GM23338 (cell line): Measurements from ENCODE around the gene UAP1. TPM values are rescaled to one million over a fixed set of nuclear protein-coding genes. Genes with fewer than 3 reads are reported as not detected.

Experiments used
- ATAC-seq: fragments of 200-7000 bp; cut with Tn5 transposase; 3 replicates; pipeline ENCODE4 v1.9.1; 2020
- DNase-seq: peaks from one replicate; pipeline ENCODE4 v3.0.0-alpha.2; 2015; ENCODE audit warnings: low spot score
- H2AFZ ChIP-seq: fragments of 200-600 bp; sonication (generic); 2 replicates; pipeline ENCODE4 v1.8.0; 2016; ENCODE audit warnings: antibody characterized with exemption, mild to moderate bottlenecking, moderate library complexity
- H3F3A ChIP-seq: fragments of 200-600 bp; sonication (generic); replicated peaks from 2 replicates; pipeline ENCODE4 v1.8.0; 2017; ENCODE audit warnings: antibody characterized with exemption, mixed run types, low read depth
- H3K27ac ChIP-seq: fragments of 200-600 bp; sonication (generic); 2 replicates; pipeline ENCODE4 v1.6.1; 2016; ENCODE audit warnings: low read depth
- H3K27me3 ChIP-seq: fragments of 200-600 bp; sonication (generic); 2 replicates; pipeline ENCODE4 v1.8.0; 2016; ENCODE audit warnings: mild to moderate bottlenecking, mixed run types, moderate library complexity; ENCODE audit not compliant: insufficient read depth
- H3K36me3 ChIP-seq: fragments of 200-600 bp; sonication (generic); 2 replicates; pipeline ENCODE4 v1.8.0; 2016; ENCODE audit warnings: mild to moderate bottlenecking; ENCODE audit not compliant: insufficient read depth
- H3K4me1 ChIP-seq: fragments of 200-600 bp; sonication (generic); 2 replicates; pipeline ENCODE4 v1.8.0; 2016; ENCODE audit warnings: mild to moderate bottlenecking, moderate library complexity; ENCODE audit not compliant: insufficient read depth
- H3K4me2 ChIP-seq: fragments of 200-600 bp; sonication (generic); 2 replicates; pipeline ENCODE4 v1.7.1; 2017; ENCODE audit warnings: mixed run types
- H3K4me3 ChIP-seq: fragments of 200-600 bp; sonication (generic); 2 replicates; pipeline ENCODE4 v1.6.1; 2016; ENCODE audit warnings: mixed run types
- H3K79me2 ChIP-seq: fragments of 200-600 bp; sonication (generic); replicated peaks from 2 replicates; pipeline ENCODE4 v1.8.0; 2017; ENCODE audit warnings: mild to moderate bottlenecking; ENCODE audit not compliant: insufficient read depth
- H3K9me2 ChIP-seq: fragments of 200-600 bp; sonication (generic); 2 replicates; pipeline ENCODE4 v1.8.0; 2017; ENCODE audit not compliant: insufficient read depth
- H4K20me1 ChIP-seq: fragments of 200-600 bp; sonication (generic); replicated peaks from 2 replicates; pipeline ENCODE4 v1.8.0; 2017; ENCODE audit warnings: mild to moderate bottlenecking; ENCODE audit not compliant: insufficient read depth
- H3K27ac Mint-ChIP-seq: 2 replicates; pipeline ENCODE4 v1.8.0; 2020; ENCODE audit warnings: inconsistent platforms, mild to moderate bottlenecking, moderate library complexity, mixed read lengths
- H3K27me3 Mint-ChIP-seq: 3 replicates; pipeline ENCODE4 v1.8.0; 2022; ENCODE audit warnings: low read depth, mild to moderate bottlenecking, moderate library complexity, mixed read lengths, inconsistent platforms; ENCODE audit not compliant: insufficient read depth, poor library complexity
- H3K36me3 Mint-ChIP-seq: 3 replicates; pipeline ENCODE4 v1.8.0; 2021; ENCODE audit warnings: low read depth, mild to moderate bottlenecking, inconsistent platforms, moderate library complexity, mixed read lengths
- H3K4me1 Mint-ChIP-seq: 3 replicates; pipeline ENCODE4 v1.8.0; 2020; ENCODE audit warnings: mild to moderate bottlenecking, inconsistent platforms, mixed read lengths
- H3K4me3 Mint-ChIP-seq: 3 replicates; pipeline ENCODE4 v1.8.0; 2021; ENCODE audit warnings: moderate library complexity, mild to moderate bottlenecking, inconsistent platforms, mixed read lengths
- H3K9me3 Mint-ChIP-seq: 3 replicates; pipeline ENCODE4 v1.8.0; 2020; ENCODE audit warnings: moderate library complexity, mild to moderate bottlenecking, inconsistent platforms, mixed read lengths
- CREB1 ChIP-seq: fragments of 250-450 bp; sonication (Bioruptor Pico); IDR thresholded peaks from 2 replicates; pipeline ENCODE4 v1.5.0; 2020; ENCODE audit warnings: low read depth, mild to moderate bottlenecking, moderate library complexity
- EZH2 ChIP-seq: fragments of 200-600 bp; sonication (generic); IDR thresholded peaks from one replicate; pipeline ENCODE4 v1.8.0; 2017; ENCODE audit warnings: antibody characterized with exemption, mild to moderate bottlenecking, low read depth; ENCODE audit not compliant: unreplicated experiment
- EZH2phosphoT487 ChIP-seq: fragments of 200-600 bp; sonication (generic); IDR thresholded peaks from one replicate; pipeline ENCODE4 v1.8.1; 2018; ENCODE audit warnings: antibody characterized with exemption; ENCODE audit not compliant: unreplicated experiment
- JUNB ChIP-seq: IDR thresholded peaks from one replicate; pipeline ENCODE4 v1.6.1; 2016; ENCODE audit warnings: antibody characterized with exemption; ENCODE audit not compliant: unreplicated experiment
- NANOG ChIP-seq: IDR thresholded peaks from 2 replicates; pipeline ENCODE4 v1.6.1; 2016; ENCODE audit warnings: antibody characterized with exemption, borderline replicate concordance
- POLR2AphosphoS5 ChIP-seq: IDR thresholded peaks from 2 replicates; pipeline ENCODE4 v1.6.1; 2016; ENCODE audit warnings: antibody characterized with exemption, low read depth
- STAT1 ChIP-seq: IDR thresholded peaks from one replicate; pipeline ENCODE4 v1.6.1; 2016; ENCODE audit warnings: antibody characterized with exemption; ENCODE audit not compliant: unreplicated experiment
- ZNF114 ChIP-seq: fragments of 250-450 bp; sonication (Bioruptor Pico); IDR thresholded peaks from 2 replicates; pipeline ENCODE4 v1.5.0; 2020; ENCODE audit warnings: mild to moderate bottlenecking, moderate library complexity
- ZNF331 ChIP-seq: fragments of 250-450 bp; sonication (Bioruptor Pico); IDR thresholded peaks from 2 replicates; pipeline ENCODE4 v1.5.0; 2020; ENCODE audit warnings: low read depth, mild to moderate bottlenecking, moderate library complexity
- ZNF462 ChIP-seq: fragments of 250-450 bp; sonication (Bioruptor Pico); IDR thresholded peaks from 2 replicates; pipeline ENCODE4 v1.5.0; 2020; ENCODE audit warnings: mild to moderate bottlenecking, moderate library complexity
- polyA plus RNA-seq: library from polyadenylated mRNA; unstranded; fragments of >200 nt; fragmentation: Nextera tagmentation; extraction: Ambion mirVana; gene quantifications from 2 replicates; pipeline ENCODE4 v1.2.1, GENCODE V29; 2016
- total RNA-seq: library from RNA; depleted of rRNA; stranded (reverse); fragments of >200 nt; shearing (Covaris generic); gene quantifications from 2 replicates; pipeline ENCODE4 v1.2.3, GENCODE V29; 2014
- TF ChIP-seq, protein P1 (sequence below): IDR thresholded peaks from 2 replicates; pipeline ENCODE4 v1.6.1; 2016; ENCODE audit warnings: antibody characterized with exemption
- TF ChIP-seq, protein P2 (sequence below): IDR thresholded peaks from one replicate; pipeline ENCODE4 v1.6.1; 2018; ENCODE audit warnings: antibody characterized with exemption; ENCODE audit not compliant: unreplicated experiment
- TF ChIP-seq, protein P3 (sequence below), 2 experiments: fragments of 200-600 bp in 1 of 2; sonication (generic) in 1 of 2; conservative IDR thresholded peaks; 2 replicates each; pipeline versions ENCODE4 v1.5.1 to v1.6.1; 2016 to 2017; ENCODE audit warnings: antibody characterized with exemption in 2 of 2, low read depth in 2 of 2, mild to moderate bottlenecking in 2 of 2, moderate library complexity in 1 of 2

UAP1 gene
- total and polyA plus RNA-seq, 2 experiments from 2014 or later = 26.7 to 33.3 TPM

DNA sequence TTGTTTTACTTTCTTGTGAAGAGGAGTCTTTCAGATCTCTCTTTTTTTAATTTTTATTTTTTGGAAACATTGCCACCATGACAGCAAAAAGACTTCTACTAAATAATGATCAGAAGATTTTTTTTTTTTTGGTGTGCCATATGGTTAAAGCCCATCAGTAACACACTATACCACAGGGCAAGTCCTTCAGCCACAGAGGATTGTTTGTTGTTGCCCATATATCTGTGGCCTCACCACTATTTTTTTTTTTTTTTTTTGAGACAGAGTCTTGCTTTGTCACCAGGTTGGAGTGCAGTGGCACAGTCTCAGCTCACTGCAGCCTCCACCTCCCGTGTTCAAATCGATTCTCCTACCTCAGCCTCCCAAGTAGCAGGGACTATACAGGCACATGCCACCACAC lies 29.2 kb downstream of the UAP1 start:
- Mint-ChIP-seq H3K36me3 (peaks cover 6% of the 10 kb centered on the region; the same call in 2 of the 3 replicates), H3K27ac (no peak overlapping the region), H3K4me1 (no peaks in the 10 kb centered on the region), H3K27me3 (no peaks in the 10 kb centered on the region), H3K9me3 (no peaks in the 10 kb centered on the region), H3K4me3 (no peak overlapping the region)
- H3K4me3 ChIP-seq = no peak overlapping the region
- no peaks in the 10 kb centered on the region for H3K4me1 ChIP-seq
- no peaks in the 10 kb centered on the region for H3K27me3 ChIP-seq
- DNase-seq (no peak), ATAC-seq (no peak)
- no peaks in the 10 kb centered on the region for H3F3A ChIP-seq
- 0 out of 2 replicates have a peak, but pooled peaks cover 3% of the 10 kb centered on the region for H4K20me1 ChIP-seq
- no peaks in the 10 kb centered on the region for H3K9me2 ChIP-seq
- no peaks in the 10 kb centered on the region for H3K36me3 ChIP-seq
- no peak overlapping the region for H3K27ac ChIP-seq
- H2AFZ ChIP-seq = no peak overlapping the region
- no peak overlapping the region for H3K4me2 ChIP-seq
- H3K79me2 ChIP-seq = no peaks in the 10 kb centered on the region
- TF ChIP-seq, protein P1, sequence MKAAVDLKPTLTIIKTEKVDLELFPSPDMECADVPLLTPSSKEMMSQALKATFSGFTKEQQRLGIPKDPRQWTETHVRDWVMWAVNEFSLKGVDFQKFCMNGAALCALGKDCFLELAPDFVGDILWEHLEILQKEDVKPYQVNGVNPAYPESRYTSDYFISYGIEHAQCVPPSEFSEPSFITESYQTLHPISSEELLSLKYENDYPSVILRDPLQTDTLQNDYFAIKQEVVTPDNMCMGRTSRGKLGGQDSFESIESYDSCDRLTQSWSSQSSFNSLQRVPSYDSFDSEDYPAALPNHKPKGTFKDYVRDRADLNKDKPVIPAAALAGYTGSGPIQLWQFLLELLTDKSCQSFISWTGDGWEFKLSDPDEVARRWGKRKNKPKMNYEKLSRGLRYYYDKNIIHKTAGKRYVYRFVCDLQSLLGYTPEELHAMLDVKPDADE = no peak
- no peak for TF ChIP-seq EZH2
- no peak for TF ChIP-seq ZNF462 (CRISPR knock-in tag)
- no peak for TF ChIP-seq STAT1
- TF ChIP-seq ZNF114 (CRISPR knock-in tag) = no peak
- TF ChIP-seq JUNB = no peak
- TF ChIP-seq, protein P2, sequence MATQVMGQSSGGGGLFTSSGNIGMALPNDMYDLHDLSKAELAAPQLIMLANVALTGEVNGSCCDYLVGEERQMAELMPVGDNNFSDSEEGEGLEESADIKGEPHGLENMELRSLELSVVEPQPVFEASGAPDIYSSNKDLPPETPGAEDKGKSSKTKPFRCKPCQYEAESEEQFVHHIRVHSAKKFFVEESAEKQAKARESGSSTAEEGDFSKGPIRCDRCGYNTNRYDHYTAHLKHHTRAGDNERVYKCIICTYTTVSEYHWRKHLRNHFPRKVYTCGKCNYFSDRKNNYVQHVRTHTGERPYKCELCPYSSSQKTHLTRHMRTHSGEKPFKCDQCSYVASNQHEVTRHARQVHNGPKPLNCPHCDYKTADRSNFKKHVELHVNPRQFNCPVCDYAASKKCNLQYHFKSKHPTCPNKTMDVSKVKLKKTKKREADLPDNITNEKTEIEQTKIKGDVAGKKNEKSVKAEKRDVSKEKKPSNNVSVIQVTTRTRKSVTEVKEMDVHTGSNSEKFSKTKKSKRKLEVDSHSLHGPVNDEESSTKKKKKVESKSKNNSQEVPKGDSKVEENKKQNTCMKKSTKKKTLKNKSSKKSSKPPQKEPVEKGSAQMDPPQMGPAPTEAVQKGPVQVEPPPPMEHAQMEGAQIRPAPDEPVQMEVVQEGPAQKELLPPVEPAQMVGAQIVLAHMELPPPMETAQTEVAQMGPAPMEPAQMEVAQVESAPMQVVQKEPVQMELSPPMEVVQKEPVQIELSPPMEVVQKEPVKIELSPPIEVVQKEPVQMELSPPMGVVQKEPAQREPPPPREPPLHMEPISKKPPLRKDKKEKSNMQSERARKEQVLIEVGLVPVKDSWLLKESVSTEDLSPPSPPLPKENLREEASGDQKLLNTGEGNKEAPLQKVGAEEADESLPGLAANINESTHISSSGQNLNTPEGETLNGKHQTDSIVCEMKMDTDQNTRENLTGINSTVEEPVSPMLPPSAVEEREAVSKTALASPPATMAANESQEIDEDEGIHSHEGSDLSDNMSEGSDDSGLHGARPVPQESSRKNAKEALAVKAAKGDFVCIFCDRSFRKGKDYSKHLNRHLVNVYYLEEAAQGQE = no peak
- no peak for TF ChIP-seq NANOG
- no peak for TF ChIP-seq CREB1 (CRISPR knock-in tag)
- TF ChIP-seq POLR2AphosphoS5 = no peak
- TF ChIP-seq, protein P3, sequence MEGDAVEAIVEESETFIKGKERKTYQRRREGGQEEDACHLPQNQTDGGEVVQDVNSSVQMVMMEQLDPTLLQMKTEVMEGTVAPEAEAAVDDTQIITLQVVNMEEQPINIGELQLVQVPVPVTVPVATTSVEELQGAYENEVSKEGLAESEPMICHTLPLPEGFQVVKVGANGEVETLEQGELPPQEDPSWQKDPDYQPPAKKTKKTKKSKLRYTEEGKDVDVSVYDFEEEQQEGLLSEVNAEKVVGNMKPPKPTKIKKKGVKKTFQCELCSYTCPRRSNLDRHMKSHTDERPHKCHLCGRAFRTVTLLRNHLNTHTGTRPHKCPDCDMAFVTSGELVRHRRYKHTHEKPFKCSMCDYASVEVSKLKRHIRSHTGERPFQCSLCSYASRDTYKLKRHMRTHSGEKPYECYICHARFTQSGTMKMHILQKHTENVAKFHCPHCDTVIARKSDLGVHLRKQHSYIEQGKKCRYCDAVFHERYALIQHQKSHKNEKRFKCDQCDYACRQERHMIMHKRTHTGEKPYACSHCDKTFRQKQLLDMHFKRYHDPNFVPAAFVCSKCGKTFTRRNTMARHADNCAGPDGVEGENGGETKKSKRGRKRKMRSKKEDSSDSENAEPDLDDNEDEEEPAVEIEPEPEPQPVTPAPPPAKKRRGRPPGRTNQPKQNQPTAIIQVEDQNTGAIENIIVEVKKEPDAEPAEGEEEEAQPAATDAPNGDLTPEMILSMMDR (conservative IDR thresholded peaks at IDR 0.05; ENCODE audit: low read depth in 2 of 2) = no peak
- TF ChIP-seq ZNF331 (CRISPR knock-in tag) = no peak
- TF ChIP-seq EZH2phosphoT487 = no peak
